ENCODE data around the gene PRKCB.

Gene PRKCB

GRCh38 chr16:23840310-23840709, 4.5 kb downstream of the PRKCB start:
- H3K27me3 ChIP-seq (ENCODE audit: control insufficient read depth, insufficient read depth, low read length): no peaks in the 10 kb centered on the region
- no peak overlapping the region for H3K27ac ChIP-seq (ENCODE audit: low read depth, low read length)
- H3K4me1 ChIP-seq (ENCODE audit: control insufficient read depth, insufficient read depth, low read length): peaks cover 4% of the 10 kb centered on the region
- H3K36me3 ChIP-seq (ENCODE audit: control insufficient read depth, insufficient read depth, low read length): no peaks in the 10 kb centered on the region
- H3K9ac ChIP-seq (ENCODE audit: low read length): no peak overlapping the region
- no peak overlapping the region for H3K4me3 ChIP-seq (ENCODE audit: low read length)

- peaks cover 4% of the 10 kb centered on the region for H3K4me1 ChIP-seq (ENCODE audit: control insufficient read depth, insufficient read depth, low read length)
- no peak overlapping the region for H3K27ac ChIP-seq (ENCODE audit: low read depth, low read length)
- no peaks in the 10 kb centered on the region for H3K36me3 ChIP-seq (ENCODE audit: control insufficient read depth, insufficient read depth, low read length)
- H3K9ac ChIP-seq (ENCODE audit: low read length): no peak overlapping the region
- H3K4me3 ChIP-seq (ENCODE audit: low read length): no peak overlapping the region
- no peaks in the 10 kb centered on the region for H3K27me3 ChIP-seq (ENCODE audit: control insufficient read depth, insufficient read depth, low read length)
Observed at GRCh38 chr16:23842137-23842600, 6.4 kb downstream of the PRKCB start.

DNA sequence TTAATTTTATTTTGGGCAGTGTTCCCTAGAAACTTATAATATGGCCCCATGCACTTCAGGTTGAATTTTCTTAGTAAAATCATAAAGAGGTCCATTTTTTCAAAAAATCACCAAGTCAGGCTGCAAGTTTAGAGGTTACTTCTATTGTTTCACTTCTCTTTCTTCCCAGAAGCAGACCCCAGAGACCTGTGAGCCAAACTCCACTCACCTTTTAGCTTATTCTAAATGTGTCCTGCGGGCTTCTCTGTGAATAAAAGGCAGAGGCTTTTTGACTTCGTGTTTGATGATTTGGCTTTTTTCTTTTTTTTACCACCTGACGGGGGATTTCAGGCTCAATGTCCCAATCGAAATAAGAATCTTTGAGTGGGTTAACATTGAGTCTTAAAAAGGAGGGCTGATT, 7.4 kb downstream of the PRKCB start:
- Histone ChIP-seq H3K4me3 (ENCODE audit: low read length) (no peak overlapping the region), H3K27ac (ENCODE audit: low read depth, low read length) (no peak overlapping the region), H3K9ac (ENCODE audit: low read length) (no peak overlapping the region), H3K36me3 (ENCODE audit: control insufficient read depth, insufficient read depth, low read length) (no peaks in the 10 kb centered on the region), H3K27me3 (ENCODE audit: control insufficient read depth, insufficient read depth, low read length) (no peaks in the 10 kb centered on the region), H3K4me1 (ENCODE audit: control insufficient read depth, insufficient read depth, low read length) (no peaks in the 10 kb centered on the region)

- H3K4me1 ChIP-seq (ENCODE audit: control insufficient read depth, insufficient read depth, low read length): no peaks in the 10 kb centered on the region
- H3K36me3 ChIP-seq (ENCODE audit: control insufficient read depth, insufficient read depth, low read length): no peaks in the 10 kb centered on the region
- no peak overlapping the region for H3K9ac ChIP-seq (ENCODE audit: low read length)
- H3K27ac ChIP-seq (ENCODE audit: low read depth, low read length): no peak overlapping the region
- no peaks in the 10 kb centered on the region for H3K27me3 ChIP-seq (ENCODE audit: control insufficient read depth, insufficient read depth, low read length)
- no peak overlapping the region for H3K4me3 ChIP-seq (ENCODE audit: low read length)
Observed at GRCh38 chr16:23847251-23847650, 11.5 kb downstream of the PRKCB start.

DNA sequence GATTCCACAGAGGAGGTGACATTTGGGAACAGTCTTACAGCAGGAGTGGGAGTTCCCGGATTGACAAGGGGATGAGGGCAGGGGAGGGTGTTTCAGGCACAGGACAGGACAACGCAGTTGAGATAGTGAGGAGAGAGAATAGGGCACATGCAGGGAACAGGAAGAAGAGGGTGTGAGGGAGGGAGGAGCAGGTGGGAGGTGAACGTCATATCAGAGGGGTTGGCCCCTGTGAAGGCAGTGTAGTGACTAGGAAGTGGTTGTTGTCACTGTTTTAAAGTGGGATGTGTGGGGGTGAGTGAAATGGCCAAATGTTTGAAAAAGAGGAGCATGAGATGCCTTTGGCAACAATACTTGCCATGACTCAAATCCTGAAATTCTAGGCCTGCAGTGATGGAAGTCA, 12.2 kb downstream of the PRKCB start:
- H3K27ac ChIP-seq (ENCODE audit: low read depth, low read length): no peak overlapping the region
- no peaks in the 10 kb centered on the region for H3K4me1 ChIP-seq (ENCODE audit: control insufficient read depth, insufficient read depth, low read length)

GRCh38 chr16:23848958-23849357, 13.2 kb downstream of the PRKCB start:
- H3K4me3 ChIP-seq (ENCODE audit: low read length): no peak overlapping the region

More for the DNA sequence above, 12.2 kb downstream of the PRKCB start:
- H3K27me3 ChIP-seq (ENCODE audit: control insufficient read depth, insufficient read depth, low read length): no peaks in the 10 kb centered on the region
- H3K4me3 ChIP-seq (ENCODE audit: low read length): no peak overlapping the region
- no peak overlapping the region for H3K9ac ChIP-seq (ENCODE audit: low read length)
- H3K36me3 ChIP-seq (ENCODE audit: control insufficient read depth, insufficient read depth, low read length): no peaks in the 10 kb centered on the region

GRCh38 chr16:23852794-23853562, 17.2 kb downstream of the PRKCB start:
- no peak overlapping the region for H3K9ac ChIP-seq (ENCODE audit: low read length)
- no peaks in the 10 kb centered on the region for H3K36me3 ChIP-seq (ENCODE audit: control insufficient read depth, insufficient read depth, low read length)
- H3K27ac ChIP-seq (ENCODE audit: low read depth, low read length): no peak overlapping the region
- no peaks in the 10 kb centered on the region for H3K4me1 ChIP-seq (ENCODE audit: control insufficient read depth, insufficient read depth, low read length)
- no peak overlapping the region for H3K4me3 ChIP-seq (ENCODE audit: low read length)
- H3K27me3 ChIP-seq (ENCODE audit: control insufficient read depth, insufficient read depth, low read length): no peaks in the 10 kb centered on the region

More at GRCh38 chr16:23848958-23849357, 13.2 kb downstream of the PRKCB start:
- Histone ChIP-seq H3K36me3 (ENCODE audit: control insufficient read depth, insufficient read depth, low read length) (no peaks in the 10 kb centered on the region), H3K4me1 (ENCODE audit: control insufficient read depth, insufficient read depth, low read length) (no peaks in the 10 kb centered on the region), H3K27ac (ENCODE audit: low read depth, low read length) (no peak overlapping the region), H3K27me3 (ENCODE audit: control insufficient read depth, insufficient read depth, low read length) (no peaks in the 10 kb centered on the region), H3K9ac (ENCODE audit: low read length) (no peak overlapping the region)

DNA sequence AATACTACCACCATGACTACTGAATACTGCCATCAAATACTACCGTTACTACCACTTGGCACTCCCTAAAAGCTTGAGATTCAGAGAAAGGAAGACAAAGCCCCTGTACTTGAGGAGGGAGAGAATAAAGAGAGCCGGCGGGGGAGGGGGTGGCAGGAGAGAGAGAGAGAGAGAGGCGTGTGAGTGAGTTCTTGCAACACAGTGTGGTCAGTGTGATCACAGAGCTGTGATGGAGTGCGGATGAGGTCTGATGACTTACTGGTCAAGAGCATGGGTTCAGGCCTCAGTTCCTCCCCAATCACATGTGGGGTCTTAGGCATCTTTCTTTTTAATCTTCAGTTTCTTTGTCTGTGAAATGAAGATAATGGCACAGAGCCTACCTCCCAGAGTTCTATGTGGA, 19.2 kb downstream of the PRKCB start:
- no peaks in the 10 kb centered on the region for H3K36me3 ChIP-seq (ENCODE audit: control insufficient read depth, insufficient read depth, low read length)
- H3K4me1 ChIP-seq (ENCODE audit: control insufficient read depth, insufficient read depth, low read length): peaks cover 7% of the 10 kb centered on the region
- no peaks in the 10 kb centered on the region for H3K27me3 ChIP-seq (ENCODE audit: control insufficient read depth, insufficient read depth, low read length)
- H3K27ac ChIP-seq (ENCODE audit: low read depth, low read length): no peak overlapping the region
- H3K4me3 ChIP-seq (ENCODE audit: low read length): no peak overlapping the region
- no peak overlapping the region for H3K9ac ChIP-seq (ENCODE audit: low read length)

DNA sequence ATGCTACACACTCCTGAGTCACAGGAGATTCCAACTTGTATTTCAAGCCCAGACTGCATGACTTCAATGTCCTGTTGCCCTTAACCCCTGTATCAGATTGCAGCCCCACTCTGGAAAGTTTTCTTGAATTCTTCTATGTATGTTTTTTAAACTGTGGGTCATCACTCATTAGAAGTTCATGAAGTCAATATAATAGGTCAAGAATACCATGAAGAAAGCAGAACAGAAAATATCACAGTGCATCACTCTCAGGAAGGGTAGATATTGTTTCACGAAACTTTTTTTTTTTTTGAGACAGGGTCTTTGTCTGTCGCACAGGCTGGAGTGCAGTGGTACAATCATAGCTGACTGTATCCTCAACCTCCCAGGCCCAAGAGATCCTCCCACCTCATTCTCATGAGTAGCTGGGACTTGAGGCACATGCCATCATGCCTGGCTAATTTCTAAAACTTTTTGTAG, 20.5 kb downstream of the PRKCB start:
- Histone ChIP-seq H3K4me1 (ENCODE audit: control insufficient read depth, insufficient read depth, low read length) (peaks cover 7% of the 10 kb centered on the region), H3K9ac (ENCODE audit: low read length) (no peak overlapping the region), H3K27me3 (ENCODE audit: control insufficient read depth, insufficient read depth, low read length) (no peaks in the 10 kb centered on the region), H3K36me3 (ENCODE audit: control insufficient read depth, insufficient read depth, low read length) (no peaks in the 10 kb centered on the region), H3K27ac (ENCODE audit: low read depth, low read length) (no peak overlapping the region), H3K4me3 (ENCODE audit: low read length) (no peak overlapping the region)

GRCh38 chr16:23857256-23857880, 21.6 kb downstream of the PRKCB start:
- peaks cover 14% of the 10 kb centered on the region for H3K4me1 ChIP-seq (ENCODE audit: control insufficient read depth, insufficient read depth, low read length)
- no peak overlapping the region for H3K9ac ChIP-seq (ENCODE audit: low read length)
- no peaks in the 10 kb centered on the region for H3K36me3 ChIP-seq (ENCODE audit: control insufficient read depth, insufficient read depth, low read length)
- H3K4me3 ChIP-seq (ENCODE audit: low read length): no peak overlapping the region
- H3K27me3 ChIP-seq (ENCODE audit: control insufficient read depth, insufficient read depth, low read length): no peaks in the 10 kb centered on the region
- no peak overlapping the region for H3K27ac ChIP-seq (ENCODE audit: low read depth, low read length)

DNA sequence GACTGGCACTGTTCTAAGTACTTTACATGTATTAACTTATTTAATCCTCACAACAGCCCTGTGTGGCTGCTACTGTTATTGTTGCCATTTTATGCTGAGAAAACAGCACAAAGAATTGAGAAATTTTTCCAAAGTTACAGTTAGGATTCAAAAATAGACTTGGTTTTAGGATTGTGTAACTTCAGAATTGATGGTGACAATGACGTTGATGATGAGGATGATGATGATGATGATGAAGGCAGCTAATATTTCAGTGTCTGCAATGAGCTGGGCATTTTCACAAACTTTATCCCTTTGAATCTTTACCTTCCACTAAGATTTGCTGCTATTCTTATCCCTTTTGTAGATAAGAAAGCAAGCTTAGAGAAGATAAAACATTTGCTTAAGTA, 22.1 kb downstream of the PRKCB start:
- H3K27me3 ChIP-seq (ENCODE audit: control insufficient read depth, insufficient read depth, low read length): no peaks in the 10 kb centered on the region
- H3K4me3 ChIP-seq (ENCODE audit: low read length): no peak overlapping the region
- no peak overlapping the region for H3K27ac ChIP-seq (ENCODE audit: low read depth, low read length)
- H3K36me3 ChIP-seq (ENCODE audit: control insufficient read depth, insufficient read depth, low read length): no peaks in the 10 kb centered on the region
- H3K9ac ChIP-seq (ENCODE audit: low read length): no peak overlapping the region
- peaks cover 15% of the 10 kb centered on the region for H3K4me1 ChIP-seq (ENCODE audit: control insufficient read depth, insufficient read depth, low read length)

DNA sequence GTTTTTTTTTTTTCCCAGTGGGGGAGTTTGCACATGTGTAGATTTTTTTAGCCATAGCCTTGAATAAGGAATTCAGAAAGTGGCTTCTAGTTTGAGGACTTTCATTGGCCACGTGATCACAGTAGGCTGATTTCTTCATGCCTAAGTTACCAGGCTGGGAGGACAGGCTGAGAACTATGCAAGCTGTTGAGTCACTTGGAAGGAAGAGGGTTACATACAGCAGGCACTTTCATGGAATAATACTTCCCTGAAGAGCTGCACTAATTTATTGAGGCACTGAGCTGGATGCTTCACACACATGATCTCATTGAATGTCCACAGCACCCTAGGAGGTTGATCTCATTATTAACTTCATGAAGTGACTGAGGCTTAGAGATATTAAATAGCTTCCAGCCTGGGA, 22.8 kb downstream of the PRKCB start:
- no peak overlapping the region for H3K4me3 ChIP-seq (ENCODE audit: low read length)
- no peak overlapping the region for H3K27ac ChIP-seq (ENCODE audit: low read depth, low read length)
- no peaks in the 10 kb centered on the region for H3K36me3 ChIP-seq (ENCODE audit: control insufficient read depth, insufficient read depth, low read length)
- no peaks in the 10 kb centered on the region for H3K27me3 ChIP-seq (ENCODE audit: control insufficient read depth, insufficient read depth, low read length)
- H3K4me1 ChIP-seq (ENCODE audit: control insufficient read depth, insufficient read depth, low read length): peaks cover 15% of the 10 kb centered on the region
- no peak overlapping the region for H3K9ac ChIP-seq (ENCODE audit: low read length)

All from rectal smooth muscle tissue (tissue), 1 donor.